AG09319 (cell line): Measurements from ENCODE around the gene HMOX2.
A peak's percentile ranks its signal among the peaks of the same experiment; 100 is the strongest.

ENCODE experiments used
- DNase-seq: peaks from one replicate; pipeline ENCODE4 v3.0.0-alpha.2; 2010; ENCODE audit warnings: low read depth; ENCODE audit errors: extremely low read depth
- CTCF ChIP-seq: IDR thresholded peaks from 2 replicates; pipeline ENCODE4 v1.5.1; 2011; ENCODE audit warnings: low read depth, mild to moderate bottlenecking, inconsistent platforms, low read length, moderate library complexity

The HMOX2 gene

GRCh38 chr16:4465977-4466779 is 10.0 kb upstream of the HMOX2 start:
- DNase-seq, result no peak
- TF ChIP-seq CTCF, result no peak

- TF ChIP-seq CTCF, result no peak
- DNase-seq, result no peak
Measured at GRCh38 chr16:4467916-4468315, 8.3 kb upstream of the HMOX2 start.

GRCh38 chr16:4468972-4469371 is 7.2 kb upstream of the HMOX2 start:
- no peak for DNase-seq
- TF ChIP-seq CTCF, result no peak

- DNase-seq, result no peak
Measured at GRCh38 chr16:4471869-4472268, 4.3 kb upstream of the HMOX2 start.

GRCh38 chr16:4472880-4473279 is 3.3 kb upstream of the HMOX2 start:
- no peak for TF ChIP-seq CTCF
- DNase-seq, result no peak

More at GRCh38 chr16:4471869-4472268, 4.3 kb upstream of the HMOX2 start:
- TF ChIP-seq CTCF, result no peak

GRCh38 chr16:4474192-4474961 is 1.8 kb upstream of the HMOX2 start, which contains the start of gene NMRAL1:
NMRAL1 (minus strand) TSS chr16:4474625; CDS start chr16:4474132, 493 bp downstream.
- TF ChIP-seq CTCF, result no peak
- DNase-seq, result peak; percentile 59

- TF ChIP-seq CTCF, result peak; percentile 13
- no peak for DNase-seq
Measured at GRCh38 chr16:4477966-4478365, 1.8 kb downstream of the HMOX2 start.
